Neural cell (in vitro differentiated cells): ENCODE measurements around the gene GALE. TPM values are rescaled to one million over a fixed set of nuclear protein-coding genes. Genes with fewer than 3 reads are reported as not detected.
"Not testable (repeated sequence)": the region's sequence is repeated elsewhere in the genome, so short reads cannot be mapped to it uniquely, and the experiment has no call there.

Source experiments
- H2AFZ ChIP-seq: fragments of 200-600, 300-800 bp; sonication (generic), shearing (Covaris generic); 2 replicates; pipeline ENCODE4 v1.6.0; 2014; ENCODE audit warnings: low read depth, mild to moderate bottlenecking, antibody characterized with exemption, low read length, moderate library complexity
- H3F3A ChIP-seq: fragments of 200-600 bp; shearing (Covaris generic); 2 replicates; pipeline ENCODE4 v1.6.1; 2016; ENCODE audit warnings: mild to moderate bottlenecking, moderate library complexity, mixed read lengths, antibody characterized with exemption, low read length; ENCODE audit not compliant: insufficient read depth, poor library complexity, severe bottlenecking
- H3K27ac ChIP-seq: fragments of 200-600, 300-800 bp; sonication (generic), shearing (Covaris generic); 2 replicates; pipeline ENCODE4 v1.5.1; 2014; ENCODE audit warnings: mild to moderate bottlenecking, low read length, moderate library complexity
- H3K27me3 ChIP-seq: fragments of 300-800, 200-600 bp; sonication (generic), shearing (Covaris generic); 2 replicates; pipeline ENCODE4 v1.6.0; 2014; ENCODE audit warnings: mild to moderate bottlenecking, low read depth, low read length, moderate library complexity; ENCODE audit not compliant: insufficient read depth
- H3K36me3 ChIP-seq: fragments of 300-800, 200-600 bp; sonication (generic), shearing (Covaris generic); 2 replicates; pipeline ENCODE4 v1.5.1; 2014; ENCODE audit warnings: mild to moderate bottlenecking, antibody characterized with exemption, low read length, moderate library complexity; ENCODE audit not compliant: insufficient read depth
- H3K4me2 ChIP-seq: fragments of 300-800, 200-600 bp; sonication (generic), shearing (Covaris generic); 2 replicates; pipeline ENCODE4 v1.6.0; 2014; ENCODE audit warnings: mild to moderate bottlenecking, low read length
- H3K4me3 ChIP-seq: fragments of 300-800, 200-600 bp; sonication (generic), shearing (Covaris generic); 2 replicates; pipeline ENCODE4 v1.5.1; 2014; ENCODE audit warnings: mild to moderate bottlenecking, low read length, moderate library complexity
- H3K79me2 ChIP-seq: fragments of 200-600 bp; shearing (Covaris generic); replicated peaks from 2 replicates; pipeline ENCODE4 v1.6.0; 2014; ENCODE audit warnings: mild to moderate bottlenecking, low read length, moderate library complexity; ENCODE audit not compliant: insufficient read depth
- H3K9ac ChIP-seq: fragments of 300-800, 200-600 bp; sonication (generic), shearing (Covaris generic); 2 replicates; pipeline ENCODE4 v1.6.1; 2016; ENCODE audit warnings: mild to moderate bottlenecking, low read length, mixed read lengths
- H3K9me2 ChIP-seq: fragments of 200-600 bp; shearing (Covaris generic); 2 replicates; pipeline ENCODE4 v1.6.1; 2016; ENCODE audit warnings: mild to moderate bottlenecking, low read length, mixed read lengths; ENCODE audit not compliant: insufficient read depth
- H3K9me3 ChIP-seq: fragments of 200-600, 300-800 bp; sonication (generic), shearing (Covaris generic); 2 replicates; pipeline ENCODE4 v1.6.1; 2016; ENCODE audit warnings: mild to moderate bottlenecking, mixed run types, low read length, moderate library complexity, mixed read lengths
- H4K20me1 ChIP-seq: fragments of 200-600 bp; shearing (Covaris generic); 2 replicates; pipeline ENCODE4 v1.6.1; 2016; ENCODE audit warnings: mild to moderate bottlenecking, mixed run types; ENCODE audit not compliant: insufficient read depth
- CTCF ChIP-seq: fragments of 450-650 bp; IDR thresholded peaks from 2 replicates; pipeline ENCODE4 v1.5.1; 2014; ENCODE audit warnings: antibody characterized with exemption, mild to moderate bottlenecking, moderate library complexity; ENCODE audit not compliant: poor library complexity, severe bottlenecking
- EP300 ChIP-seq: fragments of 450-650 bp; conservative IDR thresholded peaks from 2 replicates; pipeline ENCODE4 v1.6.1; 2014; ENCODE audit warnings: antibody characterized with exemption, mild to moderate bottlenecking, moderate library complexity; ENCODE audit not compliant: poor library complexity, severe bottlenecking
- EZH2 ChIP-seq: fragments of 200-600, 300-800 bp; shearing (Covaris generic), sonication (generic); IDR thresholded peaks from 2 replicates; pipeline ENCODE4 v1.6.1; 2014; ENCODE audit warnings: antibody characterized with exemption, low read length, borderline replicate concordance, mild to moderate bottlenecking; ENCODE audit not compliant: insufficient read depth, poor library complexity, severe bottlenecking
- MXI1 ChIP-seq: fragments of 450-650 bp; conservative IDR thresholded peaks from 2 replicates; pipeline ENCODE4 v1.6.1; 2014; ENCODE audit warnings: antibody characterized with exemption, mild to moderate bottlenecking; ENCODE audit not compliant: poor library complexity, severe bottlenecking
- POLR2AphosphoS5 ChIP-seq: IDR thresholded peaks from 2 replicates; pipeline ENCODE4 v1.6.1; 2012
- RAD21 ChIP-seq: fragments of 450-650 bp; conservative IDR thresholded peaks from 2 replicates; pipeline ENCODE4 v1.6.1; 2014; ENCODE audit warnings: antibody characterized with exemption, mild to moderate bottlenecking, moderate library complexity
- REST ChIP-seq: IDR thresholded peaks from 2 replicates; pipeline ENCODE4 v1.6.1; 2012; ENCODE audit warnings: borderline replicate concordance
- SMC3 ChIP-seq: fragments of 450-650 bp; conservative IDR thresholded peaks from 2 replicates; pipeline ENCODE4 v1.6.1; 2014; ENCODE audit warnings: antibody characterized with exemption, mild to moderate bottlenecking, moderate library complexity; ENCODE audit not compliant: poor library complexity
- TAF1 ChIP-seq: IDR thresholded peaks from 2 replicates; pipeline ENCODE4 v1.6.1; 2012; ENCODE audit warnings: low read depth
- polyA plus RNA-seq: library from polyadenylated mRNA; depleted of rRNA; stranded (reverse); fragments of >200 nt; gene quantifications from 2 replicates; pipeline ENCODE4 v1.2.3, GENCODE V29; 2014

GALE gene
- polyA plus RNA-seq, 1 donor from 2014 or later: 109 TPM

- TF ChIP-seq TAF1 (no peak), SMC3 (no peak), RAD21 (no peak), REST (no peak), MXI1 (no peak)
- Histone ChIP-seq H3K27me3 (no peaks in the 10 kb centered on the region), H3K79me2 (peaks cover 16% of the 10 kb centered on the region)
Observed at GRCh38 chr1:23787701-23788100, 12.9 kb downstream of the GALE start.

GRCh38 chr1:23784846-23785245, 15.7 kb downstream of the GALE start:
- no peaks in the 10 kb centered on the region for H3K9me3 ChIP-seq
- H3K4me2 ChIP-seq: no peak overlapping the region
- H3K9ac ChIP-seq: no peak overlapping the region
- H3K27ac ChIP-seq: no peak overlapping the region
- no peaks in the 10 kb centered on the region for H3K36me3 ChIP-seq
- H2AFZ ChIP-seq: no peak overlapping the region
- H3K27me3 ChIP-seq: no peaks in the 10 kb centered on the region
- H3K9me2 ChIP-seq: no peaks in the 10 kb centered on the region
- no peak overlapping the region for H3K4me3 ChIP-seq
- TF ChIP-seq EP300 (no peak), CTCF (no peak), TAF1 (no peak), EZH2 (no peak), MXI1 (no peak), SMC3 (no peak), POLR2AphosphoS5 (no peak), REST (no peak), RAD21 (no peak)
- H3K79me2 ChIP-seq: peaks cover 13% of the 10 kb centered on the region
- H4K20me1 ChIP-seq: no peaks in the 10 kb centered on the region
- H3F3A ChIP-seq: no peaks in the 10 kb centered on the region

More at GRCh38 chr1:23787701-23788100, 12.9 kb downstream of the GALE start:
- Histone ChIP-seq H3K9me3 (no peaks in the 10 kb centered on the region), H3K4me3 (no peak overlapping the region), H2AFZ (no peak overlapping the region), H4K20me1 (no peaks in the 10 kb centered on the region), H3K9ac (no peak overlapping the region), H3K36me3 (no peaks in the 10 kb centered on the region), H3F3A (no peaks in the 10 kb centered on the region), H3K9me2 (no peaks in the 10 kb centered on the region), H3K27ac (no peak overlapping the region), H3K4me2 (no peak overlapping the region)

- not testable (repeated sequence) for H3K36me3 ChIP-seq, H3K9ac ChIP-seq, H2AFZ ChIP-seq, H4K20me1 ChIP-seq, H3K27me3 ChIP-seq, H3K4me2 ChIP-seq, H3K4me3 ChIP-seq, H3K9me3 ChIP-seq, H3K9me2 ChIP-seq, H3K27ac ChIP-seq, H3F3A ChIP-seq
- peaks cover 25% of the 10 kb centered on the region for H3K79me2 ChIP-seq
Observed at GRCh38 chr1:23783141-23783540, 17.4 kb downstream of the GALE start.
